Prostate gland (tissue), 2 donors: ENCODE data around the gene ZNF653.

Experiments used
- CTCF ChIP-seq, 4 experiments: fragments of 200-600 bp in 2 of 4; fragments of 450-650 bp in 2 of 4; sonication (generic) in 2 of 4; IDR thresholded peaks; 1 replicate in 3 of 4; 2 replicates in 1 of 4; pipeline ENCODE4 v1.5.1; 2016 to 2019; ENCODE audit warnings: antibody characterized with exemption in 4 of 4, mild to moderate bottlenecking in 2 of 4, moderate library complexity in 2 of 4
- POLR2A ChIP-seq: fragments of 450-650 bp; IDR thresholded peaks from one replicate; pipeline ENCODE4 v1.6.1; 2016; ENCODE audit warnings: antibody characterized with exemption, mild to moderate bottlenecking

- peak; percentile 25 for TF ChIP-seq POLR2A
- TF ChIP-seq CTCF (IDR thresholded peaks at IDR 0.05): peak; percentile 89 to 98 (median 94)
Measured at GRCh38 chr19:11482384-11483050, 23.1 kb downstream of the ZNF653 start.
